Measurements from ENCODE around the gene LMAN1L. TPM values are rescaled to one million over a fixed set of nuclear protein-coding genes. Genes with fewer than 3 reads are reported as not detected.

The LMAN1L gene
- total RNA-seq, 3 donors from 2014 or later: 0.15 TPM; not detected in 2

DNA sequence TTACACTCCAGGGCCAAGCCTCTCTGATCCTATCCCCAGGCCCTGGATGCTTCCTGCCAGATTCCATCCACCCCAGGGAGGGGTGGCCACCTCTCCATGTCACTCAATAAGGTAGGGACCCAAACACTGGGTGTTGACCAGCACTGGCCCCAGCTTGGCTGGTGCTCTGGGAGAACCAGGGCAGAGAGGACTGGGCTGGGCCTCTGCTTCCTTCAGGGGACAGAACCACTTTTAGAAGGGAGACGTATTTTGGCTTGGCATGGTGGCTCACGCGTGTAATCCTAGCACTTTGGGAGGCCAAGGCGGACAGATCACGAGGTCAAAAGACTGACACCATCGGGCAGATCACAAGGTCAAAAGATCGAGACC, 9.1 kb downstream of the LMAN1L start:
- H3K27me3 ChIP-seq: peaks cover 1 to 3% of the 10 kb centered on the region in 2 donors
- no peaks in the 10 kb centered on the region for H3K36me3 ChIP-seq

GRCh38 chr15:74822233-74822632, 9.6 kb downstream of the LMAN1L start:
- Histone ChIP-seq H3K27me3 (peaks cover 5 to 6% of the 10 kb centered on the region in 2 donors), H3K36me3 (no peaks in the 10 kb centered on the region), H3K4me1 (no peaks in the 10 kb centered on the region), H3K4me3 (no peak overlapping the region), H3K9me3 (no peaks in the 10 kb centered on the region), H3K27ac (no peak overlapping the region)
- TF ChIP-seq POLR2A (IDR thresholded peaks at IDR 0.05) (no peak), POLR2AphosphoS5 (IDR thresholded peaks at IDR 0.05) (no peak)
- TF ChIP-seq, protein P1, sequence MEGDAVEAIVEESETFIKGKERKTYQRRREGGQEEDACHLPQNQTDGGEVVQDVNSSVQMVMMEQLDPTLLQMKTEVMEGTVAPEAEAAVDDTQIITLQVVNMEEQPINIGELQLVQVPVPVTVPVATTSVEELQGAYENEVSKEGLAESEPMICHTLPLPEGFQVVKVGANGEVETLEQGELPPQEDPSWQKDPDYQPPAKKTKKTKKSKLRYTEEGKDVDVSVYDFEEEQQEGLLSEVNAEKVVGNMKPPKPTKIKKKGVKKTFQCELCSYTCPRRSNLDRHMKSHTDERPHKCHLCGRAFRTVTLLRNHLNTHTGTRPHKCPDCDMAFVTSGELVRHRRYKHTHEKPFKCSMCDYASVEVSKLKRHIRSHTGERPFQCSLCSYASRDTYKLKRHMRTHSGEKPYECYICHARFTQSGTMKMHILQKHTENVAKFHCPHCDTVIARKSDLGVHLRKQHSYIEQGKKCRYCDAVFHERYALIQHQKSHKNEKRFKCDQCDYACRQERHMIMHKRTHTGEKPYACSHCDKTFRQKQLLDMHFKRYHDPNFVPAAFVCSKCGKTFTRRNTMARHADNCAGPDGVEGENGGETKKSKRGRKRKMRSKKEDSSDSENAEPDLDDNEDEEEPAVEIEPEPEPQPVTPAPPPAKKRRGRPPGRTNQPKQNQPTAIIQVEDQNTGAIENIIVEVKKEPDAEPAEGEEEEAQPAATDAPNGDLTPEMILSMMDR (IDR thresholded peaks at IDR 0.05): no peak
- DNase-seq (ENCODE audit: low spot score in 2 of 2): no peak
- intact Hi-C loops (cut with DNase I; ENCODE audit: low total_unique reads): no loop called here

More for the DNA sequence above, 9.1 kb downstream of the LMAN1L start:
- TF ChIP-seq, protein P1 (IDR thresholded peaks at IDR 0.05): no peak
- TF ChIP-seq POLR2A (IDR thresholded peaks at IDR 0.05) (no peak), POLR2AphosphoS5 (IDR thresholded peaks at IDR 0.05) (no peak)
- no peak for DNase-seq (ENCODE audit: low spot score in 2 of 2)
- Histone ChIP-seq H3K4me1 (no peaks in the 10 kb centered on the region), H3K27ac (no peak overlapping the region), H3K9me3 (no peaks in the 10 kb centered on the region), H3K4me3 (no peak overlapping the region)
- intact Hi-C loops (cut with DNase I; ENCODE audit: low total_unique reads): no loop called here

DNA sequence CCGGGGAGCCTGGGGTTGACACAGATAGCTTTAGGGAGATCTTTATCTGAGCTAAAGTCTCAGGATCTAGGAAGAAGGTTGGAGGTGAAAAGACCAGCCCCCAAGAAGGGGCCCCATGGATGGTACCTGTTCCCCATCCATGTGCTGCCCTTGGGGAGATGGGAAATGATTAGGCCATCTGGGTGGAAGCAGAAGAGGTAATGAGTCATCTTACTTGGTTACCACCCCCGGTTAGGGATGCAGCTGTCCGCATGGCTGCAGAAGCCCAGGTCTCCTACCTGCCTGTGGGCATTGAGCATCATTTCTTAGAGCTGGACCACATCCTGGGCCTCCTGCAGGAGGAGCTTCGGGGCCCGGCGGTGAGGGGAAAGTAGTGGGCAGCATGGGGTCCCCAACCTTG, 10.7 kb downstream of the LMAN1L start:
- TF ChIP-seq POLR2AphosphoS5 (IDR thresholded peaks at IDR 0.05) (no peak), POLR2A (IDR thresholded peaks at IDR 0.05) (no peak)
- TF ChIP-seq, protein P1 (IDR thresholded peaks at IDR 0.05): no peak
- no peak overlapping the region for H3K27ac ChIP-seq
- H3K9me3 ChIP-seq: no peaks in the 10 kb centered on the region
- DNase-seq (ENCODE audit: low spot score in 2 of 2): no peak
- H3K4me1 ChIP-seq: no peaks in the 10 kb centered on the region
- H3K4me3 ChIP-seq: no peak overlapping the region
- no peaks in the 10 kb centered on the region for H3K36me3 ChIP-seq
- H3K27me3 ChIP-seq: peaks cover 5 to 17% of the 10 kb centered on the region in 2 donors
- intact Hi-C loops (cut with DNase I; ENCODE audit: low total_unique reads): no loop called here

GRCh38 chr15:74824976-74825375, 12.3 kb downstream of the LMAN1L start:
- no peak overlapping the region for H3K27ac ChIP-seq
- peaks cover 5 to 24% of the 10 kb centered on the region in 2 donors for H3K27me3 ChIP-seq
- intact Hi-C loops (cut with DNase I; ENCODE audit: low total_unique reads): no loop called here
- H3K4me1 ChIP-seq: no peaks in the 10 kb centered on the region
- DNase-seq (ENCODE audit: low spot score in 2 of 2): no peak
- no peaks in the 10 kb centered on the region for H3K9me3 ChIP-seq
- no peaks in the 10 kb centered on the region for H3K36me3 ChIP-seq
- H3K4me3 ChIP-seq: no peak overlapping the region
- TF ChIP-seq POLR2AphosphoS5 (IDR thresholded peaks at IDR 0.05): no peak
- no peak for TF ChIP-seq POLR2A (IDR thresholded peaks at IDR 0.05)
- TF ChIP-seq, protein P1 (IDR thresholded peaks at IDR 0.05): no peak

GRCh38 chr15:74825866-74826265, 13.2 kb downstream of the LMAN1L start:
- no peaks in the 10 kb centered on the region for H3K9me3 ChIP-seq
- H3K4me3 ChIP-seq: peak overlapping the region in 1 of 3 donors; percentile 47
- H3K27ac ChIP-seq: no peak overlapping the region
- no peaks in the 10 kb centered on the region for H3K4me1 ChIP-seq
- H3K36me3 ChIP-seq: no peaks in the 10 kb centered on the region
- DNase-seq (ENCODE audit: low spot score in 2 of 2): no peak
- TF ChIP-seq POLR2A (IDR thresholded peaks at IDR 0.05) (no peak), POLR2AphosphoS5 (IDR thresholded peaks at IDR 0.05) (no peak)
- TF ChIP-seq, protein P1 (IDR thresholded peaks at IDR 0.05): no peak
- H3K27me3 ChIP-seq: peaks cover 5 to 24% of the 10 kb centered on the region in 2 donors
- intact Hi-C loops (cut with DNase I; ENCODE audit: low total_unique reads): no loop called here

Data from breast epithelium (tissue), 4 donors.